Measurements from ENCODE around the gene LRP1B.

The LRP1B gene

DNA sequence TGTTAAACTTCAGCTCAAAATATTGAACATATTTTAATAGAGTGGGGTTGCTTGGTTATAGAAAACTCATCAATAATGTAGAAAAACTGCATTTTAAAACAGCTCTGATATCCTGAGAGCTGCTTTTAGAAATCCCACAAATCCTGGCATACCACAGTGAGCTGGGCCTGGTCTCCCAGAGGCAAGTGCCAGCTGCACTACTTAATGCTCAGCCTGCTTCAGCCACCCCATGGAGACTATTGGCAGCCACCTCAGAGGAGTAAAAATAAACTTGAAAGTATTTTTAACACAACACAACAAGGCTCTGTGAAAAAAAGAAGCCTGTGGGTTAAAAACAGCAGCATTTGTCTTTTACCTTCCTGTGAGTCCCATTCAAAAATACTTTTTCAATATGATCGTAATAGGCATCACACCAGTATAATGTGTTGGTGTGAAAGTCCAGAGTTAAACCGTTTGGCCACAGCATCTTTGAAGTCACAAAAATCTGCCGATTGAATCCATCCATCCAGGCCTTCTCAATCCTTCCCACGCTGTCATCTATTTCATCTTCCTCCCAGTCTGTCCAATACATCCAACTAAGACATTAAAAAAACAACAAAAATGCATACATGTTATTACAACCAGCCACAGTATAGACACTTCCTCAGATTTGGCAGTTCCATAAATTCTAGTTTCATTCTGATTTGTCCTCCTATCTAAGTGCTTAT, 1115.3 kb downstream of the LRP1B start:
- DNase-seq, result no peak
- TF ChIP-seq, protein P1, sequence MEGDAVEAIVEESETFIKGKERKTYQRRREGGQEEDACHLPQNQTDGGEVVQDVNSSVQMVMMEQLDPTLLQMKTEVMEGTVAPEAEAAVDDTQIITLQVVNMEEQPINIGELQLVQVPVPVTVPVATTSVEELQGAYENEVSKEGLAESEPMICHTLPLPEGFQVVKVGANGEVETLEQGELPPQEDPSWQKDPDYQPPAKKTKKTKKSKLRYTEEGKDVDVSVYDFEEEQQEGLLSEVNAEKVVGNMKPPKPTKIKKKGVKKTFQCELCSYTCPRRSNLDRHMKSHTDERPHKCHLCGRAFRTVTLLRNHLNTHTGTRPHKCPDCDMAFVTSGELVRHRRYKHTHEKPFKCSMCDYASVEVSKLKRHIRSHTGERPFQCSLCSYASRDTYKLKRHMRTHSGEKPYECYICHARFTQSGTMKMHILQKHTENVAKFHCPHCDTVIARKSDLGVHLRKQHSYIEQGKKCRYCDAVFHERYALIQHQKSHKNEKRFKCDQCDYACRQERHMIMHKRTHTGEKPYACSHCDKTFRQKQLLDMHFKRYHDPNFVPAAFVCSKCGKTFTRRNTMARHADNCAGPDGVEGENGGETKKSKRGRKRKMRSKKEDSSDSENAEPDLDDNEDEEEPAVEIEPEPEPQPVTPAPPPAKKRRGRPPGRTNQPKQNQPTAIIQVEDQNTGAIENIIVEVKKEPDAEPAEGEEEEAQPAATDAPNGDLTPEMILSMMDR (IDR thresholded peaks at IDR 0.05; ENCODE audit: low read depth, low read length), result no peak
- no peaks in the 10 kb centered on the region for H3K36me3 ChIP-seq
- H3K4me1 ChIP-seq, result no peaks in the 10 kb centered on the region
- H3K4me3 ChIP-seq (ENCODE audit: low read depth, low read length), result no peak overlapping the region
- H3K27me3 ChIP-seq, result no peaks in the 10 kb centered on the region
- H3K9me3 ChIP-seq, result no peaks in the 10 kb centered on the region

DNA sequence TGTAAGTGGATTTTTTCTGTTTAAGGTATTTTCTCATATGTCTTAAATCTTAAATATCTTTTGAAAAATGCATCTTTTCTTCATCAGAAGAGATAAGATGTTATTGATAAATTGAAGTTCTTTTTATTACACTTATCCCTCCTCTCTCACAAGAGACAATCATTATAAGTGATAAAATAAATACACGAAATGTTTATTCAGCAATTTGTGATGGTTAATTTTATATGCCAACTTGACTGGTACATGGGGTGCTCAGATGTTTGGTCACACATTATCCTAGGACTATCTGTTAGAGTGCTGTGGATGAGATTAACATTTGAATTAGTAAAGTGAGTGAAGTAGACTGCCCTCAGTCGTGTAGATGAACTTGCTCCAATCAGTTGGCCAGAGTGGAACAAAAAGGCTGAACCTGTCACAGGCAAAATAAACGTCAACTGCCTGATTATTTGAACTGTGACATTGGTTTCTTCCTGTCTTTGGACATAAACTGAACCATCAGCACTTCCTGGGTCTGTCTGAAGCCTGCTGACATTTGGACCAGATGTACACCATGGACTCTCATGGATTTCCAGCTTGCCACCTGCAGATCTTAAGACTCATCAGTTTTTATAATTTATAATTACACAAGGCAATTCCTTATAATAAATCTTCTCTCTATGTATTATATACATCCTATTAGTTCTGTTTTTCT, 1126.7 kb downstream of the LRP1B start:
- no peaks in the 10 kb centered on the region for H3K27me3 ChIP-seq
- TF ChIP-seq, protein P1 (IDR thresholded peaks at IDR 0.05; ENCODE audit: low read depth, low read length), result no peak

DNA sequence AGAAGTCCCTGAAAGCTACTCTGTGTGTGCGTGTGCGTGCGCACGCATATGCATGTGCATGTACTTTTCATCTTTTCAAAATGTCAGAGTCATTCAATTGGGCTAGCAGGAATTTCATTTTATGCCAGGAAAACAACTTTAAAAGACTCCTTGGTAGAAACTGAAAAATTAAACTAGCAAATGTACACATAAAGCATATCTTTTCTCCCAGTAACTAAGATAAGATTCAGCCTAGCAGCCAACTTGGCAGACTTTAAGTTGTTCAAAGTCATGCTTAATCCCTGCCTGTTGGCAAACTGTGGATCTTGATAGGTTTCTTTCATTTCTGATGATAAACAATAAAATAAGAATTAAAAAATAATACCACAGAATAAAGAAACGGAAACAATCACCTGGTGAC, 1129.1 kb downstream of the LRP1B start:
- H3K4me3 ChIP-seq (ENCODE audit: low read depth, low read length), result no peak overlapping the region
- no peaks in the 10 kb centered on the region for H3K36me3 ChIP-seq
- no peaks in the 10 kb centered on the region for H3K4me1 ChIP-seq
- TF ChIP-seq, protein P1 (IDR thresholded peaks at IDR 0.05; ENCODE audit: low read depth, low read length), result no peak
- DNase-seq, result no peak
- H3K9me3 ChIP-seq, result no peaks in the 10 kb centered on the region
- no peaks in the 10 kb centered on the region for H3K27me3 ChIP-seq

More for the DNA sequence above, 1126.7 kb downstream of the LRP1B start:
- Histone ChIP-seq H3K4me3 (ENCODE audit: low read depth, low read length) (no peak overlapping the region), H3K9me3 (no peaks in the 10 kb centered on the region), H3K36me3 (no peaks in the 10 kb centered on the region), H3K4me1 (no peaks in the 10 kb centered on the region)
- no peak for DNase-seq

DNA sequence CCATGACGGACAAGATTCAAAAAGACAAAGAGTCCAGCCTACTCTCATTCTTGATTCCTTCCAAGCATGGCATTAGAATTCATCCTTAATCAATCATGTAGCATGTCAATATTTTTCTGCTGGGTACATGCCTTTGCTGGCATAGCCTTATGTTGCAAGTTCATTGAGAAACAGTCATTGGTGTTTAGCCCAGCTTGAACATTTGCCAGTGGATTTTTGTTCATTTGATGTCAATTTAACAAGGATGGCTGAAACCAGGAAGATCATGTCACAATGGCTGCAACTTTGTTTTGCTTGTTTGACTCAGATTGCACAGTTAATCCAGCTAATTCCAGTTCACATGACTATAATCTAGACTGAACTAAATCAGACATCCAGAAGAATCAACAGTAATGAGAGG, 1132.2 kb downstream of the LRP1B start:
- H3K27me3 ChIP-seq, result no peaks in the 10 kb centered on the region
- TF ChIP-seq, protein P1 (IDR thresholded peaks at IDR 0.05; ENCODE audit: low read depth, low read length), result no peak
- no peaks in the 10 kb centered on the region for H3K4me1 ChIP-seq
- H3K9me3 ChIP-seq, result no peaks in the 10 kb centered on the region
- H3K36me3 ChIP-seq, result no peaks in the 10 kb centered on the region
- DNase-seq, result no peak
- no peak overlapping the region for H3K4me3 ChIP-seq (ENCODE audit: low read depth, low read length)

DNA sequence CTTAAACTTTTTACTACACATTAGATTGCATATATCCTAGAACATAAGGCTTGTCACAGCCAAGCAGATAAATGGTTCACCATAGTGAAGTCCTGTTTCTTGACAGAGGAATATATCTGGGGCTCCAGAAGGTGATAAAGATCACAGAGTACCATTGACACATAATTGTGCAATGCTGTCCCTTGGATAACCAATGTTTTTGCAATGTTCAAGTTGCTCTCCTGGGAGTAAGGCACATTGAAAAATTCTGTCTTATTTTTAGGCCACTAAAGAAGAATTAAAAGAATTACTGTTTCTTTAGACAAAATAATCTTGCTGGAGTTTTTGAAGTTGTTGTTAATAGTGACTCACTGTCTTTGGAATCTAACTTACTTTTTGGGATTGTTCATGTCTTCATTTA, 1132.8 kb downstream of the LRP1B start:
- Histone ChIP-seq H3K4me1 (no peaks in the 10 kb centered on the region), H3K9me3 (no peaks in the 10 kb centered on the region), H3K4me3 (ENCODE audit: low read depth, low read length) (no peak overlapping the region), H3K27me3 (no peaks in the 10 kb centered on the region), H3K36me3 (no peaks in the 10 kb centered on the region)
- DNase-seq, result no peak
- TF ChIP-seq, protein P1 (IDR thresholded peaks at IDR 0.05; ENCODE audit: low read depth, low read length), result no peak

DNA sequence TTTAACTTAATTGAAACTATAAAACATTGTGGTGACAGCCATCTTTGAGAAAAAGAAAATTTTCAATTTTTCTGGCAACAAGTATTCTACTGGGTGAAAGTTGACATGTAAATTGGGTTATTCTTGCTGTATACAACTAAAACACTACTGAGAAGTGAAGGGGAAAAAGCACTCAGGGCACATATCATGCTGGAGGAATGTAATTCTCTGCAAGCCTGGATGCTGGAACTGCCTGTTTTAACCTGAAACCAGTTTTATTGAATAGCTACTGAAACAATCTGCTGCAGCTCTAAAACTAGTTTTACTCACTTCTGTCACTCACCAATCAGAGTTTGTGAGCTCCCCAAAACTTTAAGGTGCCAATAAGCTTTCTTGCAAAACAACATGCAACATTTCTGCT, 1136.0 kb downstream of the LRP1B start:
- TF ChIP-seq, protein P1 (IDR thresholded peaks at IDR 0.05; ENCODE audit: low read depth, low read length), result no peak
- no peaks in the 10 kb centered on the region for H3K4me1 ChIP-seq
- H3K9me3 ChIP-seq, result no peaks in the 10 kb centered on the region
- H3K27me3 ChIP-seq, result no peaks in the 10 kb centered on the region
- H3K36me3 ChIP-seq, result no peaks in the 10 kb centered on the region
- DNase-seq, result no peak
- no peak overlapping the region for H3K4me3 ChIP-seq (ENCODE audit: low read depth, low read length)
